CD14-positive monocyte (primary cell): Measurements from ENCODE around the gene ZNF248. TPM values are rescaled to one million over a fixed set of nuclear protein-coding genes. Genes with fewer than 3 reads are reported as not detected.

Experiments
- DNase-seq, 3 donors: peaks; one replicate each; pipeline ENCODE4 v3.0.0-alpha.2; 2011 to 2022
- H2AFZ ChIP-seq: 2 replicates; pipeline ENCODE4 v1.6.0; 2012; ENCODE audit warnings: mild to moderate bottlenecking, low read depth, low read length, inconsistent platforms; ENCODE audit not compliant: insufficient read depth, poor library complexity, severe bottlenecking
- H3K27ac ChIP-seq, 2 donors: 1 replicate in 1 of 2; 2 replicates in 1 of 2; pipeline ENCODE4 v1.5.1; 2012 to 2013; ENCODE audit warnings: low read length in 2 of 2, control low read depth in 1 of 2, inconsistent platforms in 1 of 2, low read depth in 1 of 2, mild to moderate bottlenecking in 1 of 2
- H3K27me3 ChIP-seq, 2 donors: one replicate each; pipeline versions ENCODE4 v1.6.0 to v1.6.1; 2011 to 2013; ENCODE audit warnings: low read length in 2 of 2; ENCODE audit not compliant: control insufficient read depth in 2 of 2, insufficient read depth in 2 of 2
- H3K36me3 ChIP-seq, 2 donors: replicated peaks in 1 of 2; 1 replicate in 1 of 2; 2 replicates in 1 of 2; pipeline versions ENCODE4 v1.5.1 to v1.6.1; 2012 to 2013; ENCODE audit warnings: low read length in 2 of 2, control low read depth in 1 of 2, inconsistent platforms in 1 of 2, mild to moderate bottlenecking in 1 of 2; ENCODE audit not compliant: insufficient read depth in 2 of 2, control insufficient read depth in 1 of 2
- H3K4me1 ChIP-seq, 2 donors: 1 replicate in 1 of 2; 2 replicates in 1 of 2; pipeline versions ENCODE4 v1.5.1 to v1.6.1; 2012 to 2013; ENCODE audit warnings: low read length in 2 of 2, control low read depth in 1 of 2, inconsistent platforms in 1 of 2, mild to moderate bottlenecking in 1 of 2, moderate library complexity in 1 of 2; ENCODE audit not compliant: insufficient read depth in 2 of 2, control insufficient read depth in 1 of 2
- H3K4me2 ChIP-seq: replicated peaks from 2 replicates; pipeline ENCODE3; 2012; ENCODE audit warnings: low read length, moderate library complexity, mild to moderate bottlenecking; ENCODE audit not compliant: poor library complexity, severe bottlenecking; ENCODE audit errors: extremely low read depth
- H3K4me3 ChIP-seq, 3 experiments: fragments of 200-600 bp in 1 of 3; sonication (generic) in 1 of 3; replicated peaks in 1 of 3; 1 replicate in 2 of 3; 2 replicates in 1 of 3; pipeline ENCODE4 v1.5.1; 2011 to 2013; ENCODE audit warnings: low read length in 3 of 3, mild to moderate bottlenecking in 3 of 3, control low read depth in 2 of 3, low read depth in 2 of 3, inconsistent platforms in 1 of 3, moderate library complexity in 1 of 3
- H3K79me2 ChIP-seq: 2 replicates; pipeline ENCODE4 v1.6.0; 2012; ENCODE audit warnings: mild to moderate bottlenecking, control low read depth, inconsistent platforms, low read length, moderate library complexity; ENCODE audit not compliant: insufficient read depth
- H3K9ac ChIP-seq: 2 replicates; pipeline ENCODE4 v1.6.0; 2017; ENCODE audit warnings: low read length, mild to moderate bottlenecking; ENCODE audit not compliant: insufficient read depth, poor library complexity, severe bottlenecking
- H3K9me3 ChIP-seq, 2 donors: replicated peaks in 1 of 2; 1 replicate in 1 of 2; 2 replicates in 1 of 2; pipeline versions ENCODE4 v1.5.1 to v1.6.1; 2012 to 2013; ENCODE audit warnings: low read length in 2 of 2, control low read depth in 1 of 2; ENCODE audit not compliant: control insufficient read depth in 1 of 2, insufficient read depth in 1 of 2
- H4K20me1 ChIP-seq: 2 replicates; pipeline ENCODE4 v1.6.0; 2012; ENCODE audit warnings: mild to moderate bottlenecking, low read length, control low read depth, moderate library complexity; ENCODE audit not compliant: insufficient read depth
- H3K27ac Mint-ChIP-seq, 7 donors: one replicate each; pipeline ENCODE4 v1.8.0; 2020; ENCODE audit warnings: mild to moderate bottlenecking in 7 of 7, mixed read lengths in 7 of 7, moderate library complexity in 6 of 7, inconsistent platforms in 2 of 7
- H3K27me3 Mint-ChIP-seq, 3 donors: one replicate each; pipeline ENCODE4 v1.8.0; 2021 to 2022; ENCODE audit warnings: low read depth in 3 of 3, mild to moderate bottlenecking in 3 of 3, mixed read lengths in 3 of 3, moderate library complexity in 3 of 3, inconsistent platforms in 1 of 3
- H3K36me3 Mint-ChIP-seq, 2 donors: one replicate each; pipeline ENCODE4 v1.8.0; 2020; ENCODE audit warnings: mixed read lengths in 2 of 2, inconsistent platforms in 1 of 2, mild to moderate bottlenecking in 1 of 2
- H3K4me1 Mint-ChIP-seq: one replicate; pipeline ENCODE4 v1.8.0; 2020; ENCODE audit warnings: mild to moderate bottlenecking, mixed read lengths
- H3K4me3 Mint-ChIP-seq, 2 donors: one replicate each; pipeline ENCODE4 v1.8.0; 2020; ENCODE audit warnings: mild to moderate bottlenecking in 2 of 2, mixed read lengths in 2 of 2, moderate library complexity in 1 of 2
- H3K9me3 Mint-ChIP-seq, 7 donors: one replicate each; pipeline ENCODE4 v1.8.0; 2020 to 2022; ENCODE audit warnings: mixed read lengths in 7 of 7, mild to moderate bottlenecking in 6 of 7, moderate library complexity in 6 of 7, inconsistent platforms in 2 of 7
- CTCF ChIP-seq: fragments of 200-600 bp; IDR thresholded peaks from one replicate; pipeline ENCODE4 v1.8.0; 2022; ENCODE audit warnings: antibody characterized with exemption, mild to moderate bottlenecking
- WGBS: methylation state at CpG from one replicate; pipeline ENCODE4 v1.1.5; 2013; ENCODE audit warnings: missing lambda C conversion rate; ENCODE audit not compliant: insufficient coverage; 5-methylcytosine and 5-hydroxymethylcytosine counted together
- intact Hi-C, 2 donors: fragments of 100-400 bp; cut with micrococcal nuclease; formaldehyde crosslinking; loops; one replicate each; pipeline versions ENCODE4 v1.15.0 to v1.15.1; 2023
- polyA plus RNA-seq, 3 donors: library from polyadenylated mRNA; depleted of rRNA in 1 of 3; unstranded in 2 of 3; stranded (reverse) in 1 of 3; fragments of 300-500 nt in 2 of 3; fragments of >200 nt in 1 of 3; fragmentation: Illumina TruSeq in 2 of 3; gene quantifications; 1 replicate in 2 of 3; 2 replicates in 1 of 3; pipeline ENCODE4 v1.2.3, GENCODE V29; 2012 to 2021

ZNF248 gene
- polyA plus RNA-seq, 3 donors, result 0.44 to 2.2 (median 0.94) TPM

- H3K9me3 Mint-ChIP-seq, result peaks cover 4 to 33% (median 14%) of the 10 kb centered on the region in 7 donors
- H3K4me2 ChIP-seq, result no peak overlapping the region
- DNase-seq, result no peak
- no peak for TF ChIP-seq CTCF
- no peaks in the 10 kb centered on the region for H3K27me3 ChIP-seq
- H3K27me3 Mint-ChIP-seq, result no peaks in the 10 kb centered on the region
- H3K36me3 ChIP-seq, result no peaks in the 10 kb centered on the region
- H4K20me1 ChIP-seq, result no peaks in the 10 kb centered on the region
- no peaks in the 10 kb centered on the region for H3K36me3 Mint-ChIP-seq
- H3K4me3 ChIP-seq, result no peak overlapping the region
- no peaks in the 10 kb centered on the region for H3K79me2 ChIP-seq
- no peaks in the 10 kb centered on the region for H3K4me1 Mint-ChIP-seq
- no peak overlapping the region for H3K9ac ChIP-seq
- peaks cover 21 to 34% of the 10 kb centered on the region in 2 donors for H3K9me3 ChIP-seq
- H3K4me3 Mint-ChIP-seq, result no peak overlapping the region
- no peaks in the 10 kb centered on the region for H3K4me1 ChIP-seq
- WGBS, result 60% methylated on average over 1 of the region's 5 CpGs
- H3K27ac Mint-ChIP-seq, result no peak overlapping the region
- intact Hi-C loops, result no loop called here
- H3K27ac ChIP-seq, result no peak overlapping the region
- no peak overlapping the region for H2AFZ ChIP-seq
Measured at GRCh38 chr10:37774351-37774750, 83.1 kb downstream of the ZNF248 start.

- H3K4me2 ChIP-seq, result no peak overlapping the region
- no peak overlapping the region for H3K27ac Mint-ChIP-seq
- H3K36me3 ChIP-seq, result no peaks in the 10 kb centered on the region
- H3K4me3 Mint-ChIP-seq, result no peak overlapping the region
- peaks cover 27 to 47% (median 42%) of the 10 kb centered on the region in 7 donors for H3K9me3 Mint-ChIP-seq
- H4K20me1 ChIP-seq, result no peaks in the 10 kb centered on the region
- no peak for TF ChIP-seq CTCF
- no peaks in the 10 kb centered on the region for H3K36me3 Mint-ChIP-seq
- H3K4me1 ChIP-seq, result no peaks in the 10 kb centered on the region
- no peaks in the 10 kb centered on the region for H3K27me3 ChIP-seq
- H3K27ac ChIP-seq, result no peak overlapping the region
- no peak overlapping the region for H3K9ac ChIP-seq
- no peaks in the 10 kb centered on the region for H3K4me1 Mint-ChIP-seq
- H3K4me3 ChIP-seq, result no peak overlapping the region
- H3K9me3 ChIP-seq, result peaks cover 21 to 27% of the 10 kb centered on the region in 2 donors
- intact Hi-C loops, result no loop called here
- no peak for DNase-seq
- no peaks in the 10 kb centered on the region for H3K79me2 ChIP-seq
- H2AFZ ChIP-seq, result no peak overlapping the region
- no CpG with 5 or more reads among the region's 1 CpG for WGBS
- H3K27me3 Mint-ChIP-seq, result no peaks in the 10 kb centered on the region
Measured at GRCh38 chr10:37765216-37765615, 92.2 kb downstream of the ZNF248 start.
